Astrocyte of the cerebellum (primary cell): ENCODE results near the gene RHOG.

Experiments used
- DNase-seq: peaks from one replicate; pipeline ENCODE4 v3.0.0-alpha.2; 2011; ENCODE audit warnings: low read depth
- H3K4me3 ChIP-seq: 2 replicates; pipeline ENCODE4 v1.5.1; 2011; ENCODE audit warnings: mild to moderate bottlenecking, low read depth, low read length, moderate library complexity
- CTCF ChIP-seq: IDR thresholded peaks from 2 replicates; pipeline ENCODE4 v1.5.1; 2012; ENCODE audit warnings: low read length, low read depth, moderate library complexity, mild to moderate bottlenecking; ENCODE audit errors: missing control alignments
- in situ Hi-C: cut with HindIII; loops from 2 replicates; pipeline ENCODE4 v1.10.0; 2017; ENCODE audit warnings: low sequenced_read_pairs

Gene RHOG

DNA sequence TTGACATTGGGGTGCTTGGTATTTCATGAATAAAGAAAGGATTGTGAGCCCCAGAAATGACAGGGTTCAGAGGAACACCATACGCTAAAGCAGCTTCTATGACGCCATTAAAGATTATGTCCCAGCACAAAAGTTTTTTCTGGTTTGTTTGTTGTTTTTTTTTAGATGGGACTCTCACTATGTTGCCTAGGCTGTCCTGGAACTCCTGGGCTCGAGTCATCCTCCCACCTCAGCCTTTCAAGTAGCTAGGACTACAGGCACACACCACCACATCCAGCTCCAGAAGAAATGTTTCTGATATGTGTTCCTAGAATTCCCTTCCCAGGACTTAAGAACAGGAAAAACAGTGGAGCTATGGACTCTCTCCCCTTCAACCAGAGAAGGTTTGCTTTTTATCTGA lies 2.6 kb upstream of the RHOG start:
- no peak for DNase-seq
- no peak overlapping the region for H3K4me3 ChIP-seq
- in situ Hi-C loops, result no loop called here
- TF ChIP-seq CTCF, result no peak

- peak; percentile 59 for DNase-seq
- peak overlapping the region; percentile 81 for H3K4me3 ChIP-seq
- TF ChIP-seq CTCF, result peak; percentile 85
- in situ Hi-C loops, result no loop called here
These were observed 929 bp upstream of the RHOG start for GRCh38 chr11:3841426-3842350.

DNA sequence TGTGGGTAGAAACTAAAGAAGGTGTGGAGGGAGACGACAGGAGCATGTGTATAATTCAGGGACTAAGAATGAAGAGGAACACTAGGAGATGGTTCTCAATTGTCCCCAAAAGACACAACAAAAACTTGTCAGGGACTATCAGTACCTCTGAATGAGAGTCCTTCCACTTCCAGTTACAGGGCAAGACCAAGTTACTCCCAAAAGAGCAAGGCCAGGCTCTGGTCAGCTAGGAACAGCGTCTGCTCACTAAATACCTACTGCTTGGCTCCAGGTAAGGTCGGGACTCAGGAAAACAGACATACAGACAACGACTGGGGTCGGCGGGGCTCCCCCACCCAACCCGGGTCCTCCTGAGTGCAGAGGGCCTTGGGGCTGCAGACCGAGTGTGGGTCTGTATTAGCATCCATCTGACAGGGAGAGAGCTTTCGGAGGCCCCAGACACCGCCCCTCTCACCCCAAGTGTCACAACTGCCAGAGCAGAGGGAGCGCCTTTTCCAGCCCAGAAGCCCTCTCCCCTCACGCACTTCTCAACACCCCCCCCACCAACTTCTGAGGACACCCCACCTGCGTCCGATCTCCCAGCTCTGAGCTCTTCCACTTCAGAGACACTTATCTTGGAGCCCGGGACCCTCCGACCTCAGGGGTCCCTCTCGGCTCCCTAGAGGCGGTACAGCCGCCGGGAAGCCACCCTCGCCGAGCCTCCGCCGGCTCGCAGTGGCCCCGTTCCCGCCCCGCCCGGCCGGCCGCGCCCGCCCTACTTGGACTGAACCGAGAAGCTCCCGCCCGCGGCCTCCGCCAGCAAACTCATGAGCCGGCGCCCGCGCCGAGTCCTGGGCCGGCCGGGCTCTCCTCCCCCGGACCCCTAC lies 522 bp downstream of the RHOG start:
- TF ChIP-seq CTCF, result no peak
- in situ Hi-C loops, result no loop called here
- DNase-seq, result no peak
- H3K4me3 ChIP-seq, result peak overlapping the region; percentile 81

GRCh38 chr11:3838504-3838903 lies 2.3 kb downstream of the RHOG start:
- no peak for DNase-seq
- no peak overlapping the region for H3K4me3 ChIP-seq
- no peak for TF ChIP-seq CTCF
- in situ Hi-C loops, result loop anchor here (10.0 kb wide), 1 partner anchor 126 kb away; no protein-coding TSS in a partner anchor

DNA sequence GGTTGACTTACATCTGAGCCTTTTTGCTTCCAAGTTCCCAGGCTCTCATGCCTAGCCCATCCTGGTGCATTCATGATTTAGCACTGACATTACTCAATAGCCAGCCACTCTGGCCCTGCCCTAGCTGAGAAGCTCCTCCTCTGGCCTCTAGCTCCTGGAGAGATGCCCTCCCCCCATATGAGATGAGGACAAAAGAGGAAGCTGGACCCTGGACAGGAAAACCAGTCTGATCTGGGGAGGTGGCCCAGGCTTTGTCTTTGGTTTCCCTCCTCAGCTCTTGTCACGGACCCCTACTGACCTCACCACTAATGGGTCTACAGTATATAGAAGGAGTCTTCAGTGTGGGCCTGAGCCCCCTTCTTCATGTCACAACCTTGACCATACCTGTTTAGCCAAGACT lies 3.0 kb downstream of the RHOG start:
- DNase-seq, result no peak
- in situ Hi-C loops, result loop anchor here (10.0 kb wide), 1 partner anchor 127 kb away; no protein-coding TSS in a partner anchor
- no peak overlapping the region for H3K4me3 ChIP-seq
- no peak for TF ChIP-seq CTCF

DNA sequence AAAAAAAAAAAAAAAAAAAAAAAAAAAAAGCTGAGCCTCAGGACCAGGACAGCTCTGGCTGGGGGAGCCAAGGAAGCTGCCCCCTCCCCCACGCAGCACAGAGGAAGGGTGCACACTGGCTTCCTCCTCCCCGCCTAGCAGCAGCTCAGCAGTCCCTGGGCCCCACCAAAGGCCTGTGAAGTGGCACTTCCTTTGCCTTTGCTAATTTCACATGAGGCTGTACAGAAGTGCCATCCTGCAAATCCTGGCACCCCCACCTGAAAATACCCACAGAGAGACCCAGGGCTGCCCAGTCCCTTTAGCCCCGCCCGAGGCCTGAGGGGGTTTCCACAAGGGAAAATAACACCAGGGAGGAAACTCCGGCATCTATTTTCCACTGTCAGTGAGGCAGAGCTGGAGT lies 3.9 kb downstream of the RHOG start:
- no peak overlapping the region for H3K4me3 ChIP-seq
- DNase-seq, result no peak
- TF ChIP-seq CTCF, result no peak
- in situ Hi-C loops, result loop anchor here (10.0 kb wide), 1 partner anchor 128 kb away; no protein-coding TSS in a partner anchor
